Measurements from ENCODE around the gene EPHA5.

DNA sequence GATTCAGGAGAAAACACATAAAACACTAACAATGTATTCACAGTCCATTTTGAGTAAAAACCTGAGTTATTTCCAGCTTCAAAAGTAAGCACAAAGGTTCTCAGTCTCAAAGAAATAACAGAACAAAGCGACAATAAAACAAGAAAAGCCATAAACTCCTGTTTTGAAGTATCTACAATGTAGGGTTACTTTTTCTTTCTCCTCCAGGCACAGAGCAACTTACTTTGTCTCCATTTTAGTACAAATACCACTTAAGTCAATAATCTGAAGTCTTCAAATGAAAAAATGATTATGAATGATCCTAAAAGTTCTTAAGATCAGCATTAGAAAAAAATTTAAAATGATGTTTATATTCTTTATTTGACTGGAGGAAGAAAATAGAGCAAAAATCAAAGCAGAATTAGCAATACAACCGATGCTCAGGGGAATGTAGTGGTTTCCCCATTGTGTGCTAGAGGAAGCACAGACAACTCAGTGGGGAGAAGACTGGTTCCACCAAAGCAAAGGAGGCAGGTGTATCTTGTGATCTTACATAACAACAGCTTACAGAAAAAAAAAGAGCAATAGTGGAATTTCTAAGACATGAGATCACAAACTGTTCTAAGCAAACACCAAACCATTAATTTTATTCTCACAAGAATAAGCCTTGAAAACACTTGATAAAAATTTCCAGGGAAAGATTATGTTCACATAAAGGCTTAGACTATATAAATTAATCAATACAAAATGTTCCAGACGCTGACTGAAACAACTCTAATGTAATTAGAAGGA lies 35.1 kb downstream of the EPHA5 start:
- TF ChIP-seq, protein P1, sequence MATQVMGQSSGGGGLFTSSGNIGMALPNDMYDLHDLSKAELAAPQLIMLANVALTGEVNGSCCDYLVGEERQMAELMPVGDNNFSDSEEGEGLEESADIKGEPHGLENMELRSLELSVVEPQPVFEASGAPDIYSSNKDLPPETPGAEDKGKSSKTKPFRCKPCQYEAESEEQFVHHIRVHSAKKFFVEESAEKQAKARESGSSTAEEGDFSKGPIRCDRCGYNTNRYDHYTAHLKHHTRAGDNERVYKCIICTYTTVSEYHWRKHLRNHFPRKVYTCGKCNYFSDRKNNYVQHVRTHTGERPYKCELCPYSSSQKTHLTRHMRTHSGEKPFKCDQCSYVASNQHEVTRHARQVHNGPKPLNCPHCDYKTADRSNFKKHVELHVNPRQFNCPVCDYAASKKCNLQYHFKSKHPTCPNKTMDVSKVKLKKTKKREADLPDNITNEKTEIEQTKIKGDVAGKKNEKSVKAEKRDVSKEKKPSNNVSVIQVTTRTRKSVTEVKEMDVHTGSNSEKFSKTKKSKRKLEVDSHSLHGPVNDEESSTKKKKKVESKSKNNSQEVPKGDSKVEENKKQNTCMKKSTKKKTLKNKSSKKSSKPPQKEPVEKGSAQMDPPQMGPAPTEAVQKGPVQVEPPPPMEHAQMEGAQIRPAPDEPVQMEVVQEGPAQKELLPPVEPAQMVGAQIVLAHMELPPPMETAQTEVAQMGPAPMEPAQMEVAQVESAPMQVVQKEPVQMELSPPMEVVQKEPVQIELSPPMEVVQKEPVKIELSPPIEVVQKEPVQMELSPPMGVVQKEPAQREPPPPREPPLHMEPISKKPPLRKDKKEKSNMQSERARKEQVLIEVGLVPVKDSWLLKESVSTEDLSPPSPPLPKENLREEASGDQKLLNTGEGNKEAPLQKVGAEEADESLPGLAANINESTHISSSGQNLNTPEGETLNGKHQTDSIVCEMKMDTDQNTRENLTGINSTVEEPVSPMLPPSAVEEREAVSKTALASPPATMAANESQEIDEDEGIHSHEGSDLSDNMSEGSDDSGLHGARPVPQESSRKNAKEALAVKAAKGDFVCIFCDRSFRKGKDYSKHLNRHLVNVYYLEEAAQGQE (tag by site-specific recombination; IDR thresholded peaks at IDR 0.05) = no peak
- no peak for TF ChIP-seq ZNF658 (tag by site-specific recombination; IDR thresholded peaks at IDR 0.05)
- TF ChIP-seq ZNF175 (tag by site-specific recombination; IDR thresholded peaks at IDR 0.05) = no peak
- TF ChIP-seq YY1 (tag by site-specific recombination; IDR thresholded peaks at IDR 0.05) = no peak
- no peak for TF ChIP-seq ZBTB48 (tag by site-specific recombination; IDR thresholded peaks at IDR 0.05)
- TF ChIP-seq, protein P2, sequence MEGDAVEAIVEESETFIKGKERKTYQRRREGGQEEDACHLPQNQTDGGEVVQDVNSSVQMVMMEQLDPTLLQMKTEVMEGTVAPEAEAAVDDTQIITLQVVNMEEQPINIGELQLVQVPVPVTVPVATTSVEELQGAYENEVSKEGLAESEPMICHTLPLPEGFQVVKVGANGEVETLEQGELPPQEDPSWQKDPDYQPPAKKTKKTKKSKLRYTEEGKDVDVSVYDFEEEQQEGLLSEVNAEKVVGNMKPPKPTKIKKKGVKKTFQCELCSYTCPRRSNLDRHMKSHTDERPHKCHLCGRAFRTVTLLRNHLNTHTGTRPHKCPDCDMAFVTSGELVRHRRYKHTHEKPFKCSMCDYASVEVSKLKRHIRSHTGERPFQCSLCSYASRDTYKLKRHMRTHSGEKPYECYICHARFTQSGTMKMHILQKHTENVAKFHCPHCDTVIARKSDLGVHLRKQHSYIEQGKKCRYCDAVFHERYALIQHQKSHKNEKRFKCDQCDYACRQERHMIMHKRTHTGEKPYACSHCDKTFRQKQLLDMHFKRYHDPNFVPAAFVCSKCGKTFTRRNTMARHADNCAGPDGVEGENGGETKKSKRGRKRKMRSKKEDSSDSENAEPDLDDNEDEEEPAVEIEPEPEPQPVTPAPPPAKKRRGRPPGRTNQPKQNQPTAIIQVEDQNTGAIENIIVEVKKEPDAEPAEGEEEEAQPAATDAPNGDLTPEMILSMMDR (tag by site-specific recombination; IDR thresholded peaks at IDR 0.05) = no peak
- TF ChIP-seq ZNF221 (tag by site-specific recombination; IDR thresholded peaks at IDR 0.05; ENCODE audit: borderline replicate concordance) = no peak
- no peak for TF ChIP-seq ZNF292 (tag by site-specific recombination; IDR thresholded peaks at IDR 0.05; ENCODE audit: borderline replicate concordance, low read depth)
- TF ChIP-seq ZNF302 (tag by site-specific recombination; IDR thresholded peaks at IDR 0.05; ENCODE audit: low read depth) = no peak
- TF ChIP-seq ZNF830 (tag by site-specific recombination; IDR thresholded peaks at IDR 0.05; ENCODE audit: low read depth) = no peak
- TF ChIP-seq ZNF19 (tag by site-specific recombination; IDR thresholded peaks at IDR 0.05; ENCODE audit: low read depth) = no peak
- TF ChIP-seq, protein P3, sequence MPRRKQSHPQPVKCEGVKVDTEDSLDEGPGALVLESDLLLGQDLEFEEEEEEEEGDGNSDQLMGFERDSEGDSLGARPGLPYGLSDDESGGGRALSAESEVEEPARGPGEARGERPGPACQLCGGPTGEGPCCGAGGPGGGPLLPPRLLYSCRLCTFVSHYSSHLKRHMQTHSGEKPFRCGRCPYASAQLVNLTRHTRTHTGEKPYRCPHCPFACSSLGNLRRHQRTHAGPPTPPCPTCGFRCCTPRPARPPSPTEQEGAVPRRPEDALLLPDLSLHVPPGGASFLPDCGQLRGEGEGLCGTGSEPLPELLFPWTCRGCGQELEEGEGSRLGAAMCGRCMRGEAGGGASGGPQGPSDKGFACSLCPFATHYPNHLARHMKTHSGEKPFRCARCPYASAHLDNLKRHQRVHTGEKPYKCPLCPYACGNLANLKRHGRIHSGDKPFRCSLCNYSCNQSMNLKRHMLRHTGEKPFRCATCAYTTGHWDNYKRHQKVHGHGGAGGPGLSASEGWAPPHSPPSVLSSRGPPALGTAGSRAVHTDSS (tag by site-specific recombination; IDR thresholded peaks at IDR 0.05) = no peak
- TF ChIP-seq ZNF544 (tag by site-specific recombination; IDR thresholded peaks at IDR 0.05) = no peak
- TF ChIP-seq, protein P4, sequence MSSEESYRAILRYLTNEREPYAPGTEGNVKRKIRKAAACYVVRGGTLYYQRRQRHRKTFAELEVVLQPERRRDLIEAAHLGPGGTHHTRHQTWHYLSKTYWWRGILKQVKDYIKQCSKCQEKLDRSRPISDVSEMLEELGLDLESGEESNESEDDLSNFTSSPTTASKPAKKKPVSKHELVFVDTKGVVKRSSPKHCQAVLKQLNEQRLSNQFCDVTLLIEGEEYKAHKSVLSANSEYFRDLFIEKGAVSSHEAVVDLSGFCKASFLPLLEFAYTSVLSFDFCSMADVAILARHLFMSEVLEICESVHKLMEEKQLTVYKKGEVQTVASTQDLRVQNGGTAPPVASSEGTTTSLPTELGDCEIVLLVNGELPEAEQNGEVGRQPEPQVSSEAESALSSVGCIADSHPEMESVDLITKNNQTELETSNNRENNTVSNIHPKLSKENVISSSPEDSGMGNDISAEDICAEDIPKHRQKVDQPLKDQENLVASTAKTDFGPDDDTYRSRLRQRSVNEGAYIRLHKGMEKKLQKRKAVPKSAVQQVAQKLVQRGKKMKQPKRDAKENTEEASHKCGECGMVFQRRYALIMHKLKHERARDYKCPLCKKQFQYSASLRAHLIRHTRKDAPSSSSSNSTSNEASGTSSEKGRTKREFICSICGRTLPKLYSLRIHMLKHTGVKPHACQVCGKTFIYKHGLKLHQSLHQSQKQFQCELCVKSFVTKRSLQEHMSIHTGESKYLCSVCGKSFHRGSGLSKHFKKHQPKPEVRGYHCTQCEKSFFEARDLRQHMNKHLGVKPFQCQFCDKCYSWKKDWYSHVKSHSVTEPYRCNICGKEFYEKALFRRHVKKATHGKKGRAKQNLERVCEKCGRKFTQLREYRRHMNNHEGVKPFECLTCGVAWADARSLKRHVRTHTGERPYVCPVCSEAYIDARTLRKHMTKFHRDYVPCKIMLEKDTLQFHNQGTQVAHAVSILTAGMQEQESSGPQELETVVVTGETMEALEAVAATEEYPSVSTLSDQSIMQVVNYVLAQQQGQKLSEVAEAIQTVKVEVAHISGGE (tag by site-specific recombination; conservative IDR thresholded peaks at IDR 0.05; ENCODE audit: low read depth) = no peak

All from HEK293 (cell line).